Calu3 (cell line): ENCODE data around the gene ARHGEF28. TPM values are rescaled to one million over a fixed set of nuclear protein-coding genes. Genes with fewer than 3 reads are reported as not detected.

Experiments
- BruUV-seq: library from RNA; stranded (reverse); fragments of 400-500 nt; replicated peaks from 2 replicates; lab custom pipeline; 2021; lab: Mats Ljungman, UMichigan
- CTCF ChIA-PET: fragments of 300-600 bp; sonication (Branson Sonifier 250); formaldehyde crosslinking; loops from one replicate; lab custom pipeline; 2022; ENCODE audit warnings: antibody characterized with exemption; lab: Charles Lee
- DNase-seq: peaks from one replicate; pipeline ENCODE4 v3.0.0; 2022
- H3K27ac Mint-ChIP-seq: one replicate; pipeline ENCODE4 v1.8.0; 2022; ENCODE audit warnings: mixed read lengths; ENCODE audit not compliant: unreplicated experiment
- H3K27me3 Mint-ChIP-seq: one replicate; pipeline ENCODE4 v1.8.0; 2022; ENCODE audit warnings: mixed read lengths; ENCODE audit not compliant: unreplicated experiment
- H3K36me3 Mint-ChIP-seq: one replicate; pipeline ENCODE4 v1.8.0; 2022; ENCODE audit warnings: mild to moderate bottlenecking, moderate library complexity, mixed read lengths; ENCODE audit not compliant: insufficient read depth, unreplicated experiment
- H3K4me1 Mint-ChIP-seq: one replicate; pipeline ENCODE4 v1.8.0; 2022; ENCODE audit warnings: mild to moderate bottlenecking, low read depth, mixed read lengths; ENCODE audit not compliant: unreplicated experiment
- H3K4me3 Mint-ChIP-seq: one replicate; pipeline ENCODE4 v1.8.0; 2022; ENCODE audit warnings: mild to moderate bottlenecking, low read depth, moderate library complexity, mixed read lengths; ENCODE audit not compliant: unreplicated experiment
- H3K9me3 Mint-ChIP-seq: one replicate; pipeline ENCODE4 v1.8.0; 2022; ENCODE audit warnings: low read depth, mixed read lengths; ENCODE audit not compliant: unreplicated experiment
- intact Hi-C: fragments of 100-400 bp; cut with micrococcal nuclease; formaldehyde crosslinking; loops from one replicate; pipeline ENCODE4 v1.10.0; 2022; ENCODE audit not compliant: unreplicated experiment
- total RNA-seq: library from RNA; stranded (reverse); gene quantifications from 2 replicates; pipeline ENCODE4 v1.2.3, GENCODE V29; 2022
- TF ChIP-seq, protein P1 (sequence below): fragments of 200-600 bp; IDR thresholded peaks from one replicate; pipeline ENCODE4 v1.8.0; 2022; ENCODE audit warnings: antibody characterized with exemption; ENCODE audit not compliant: unreplicated experiment

Gene ARHGEF28
- total RNA-seq, 1 experiment from 2014 or later = 92.0 TPM

DNA sequence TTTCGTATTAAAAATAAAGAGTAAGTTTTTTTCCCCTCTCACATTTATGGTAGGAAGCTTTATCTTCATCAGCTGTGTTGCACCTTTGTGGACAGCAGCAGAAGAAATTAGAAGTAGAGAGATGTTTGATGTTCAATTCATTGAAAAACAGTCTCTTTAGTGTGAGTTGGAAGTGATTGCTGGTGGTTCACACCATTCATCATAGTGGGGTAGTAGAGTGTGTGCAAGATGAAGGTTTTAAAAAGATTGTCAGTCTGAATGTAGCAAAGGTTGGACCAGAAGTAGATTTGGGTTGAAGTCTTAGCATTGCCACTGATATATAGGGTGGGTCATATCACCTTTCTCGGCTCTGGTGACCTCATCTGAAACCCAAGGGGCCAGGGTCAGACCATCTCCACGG, 10.4 kb downstream of the ARHGEF28 start:
- no peak overlapping the region for H3K27ac Mint-ChIP-seq
- peaks cover 68% of the 10 kb centered on the region for H3K4me1 Mint-ChIP-seq
- H3K4me3 Mint-ChIP-seq = no peak overlapping the region
- TF ChIP-seq, protein P1, sequence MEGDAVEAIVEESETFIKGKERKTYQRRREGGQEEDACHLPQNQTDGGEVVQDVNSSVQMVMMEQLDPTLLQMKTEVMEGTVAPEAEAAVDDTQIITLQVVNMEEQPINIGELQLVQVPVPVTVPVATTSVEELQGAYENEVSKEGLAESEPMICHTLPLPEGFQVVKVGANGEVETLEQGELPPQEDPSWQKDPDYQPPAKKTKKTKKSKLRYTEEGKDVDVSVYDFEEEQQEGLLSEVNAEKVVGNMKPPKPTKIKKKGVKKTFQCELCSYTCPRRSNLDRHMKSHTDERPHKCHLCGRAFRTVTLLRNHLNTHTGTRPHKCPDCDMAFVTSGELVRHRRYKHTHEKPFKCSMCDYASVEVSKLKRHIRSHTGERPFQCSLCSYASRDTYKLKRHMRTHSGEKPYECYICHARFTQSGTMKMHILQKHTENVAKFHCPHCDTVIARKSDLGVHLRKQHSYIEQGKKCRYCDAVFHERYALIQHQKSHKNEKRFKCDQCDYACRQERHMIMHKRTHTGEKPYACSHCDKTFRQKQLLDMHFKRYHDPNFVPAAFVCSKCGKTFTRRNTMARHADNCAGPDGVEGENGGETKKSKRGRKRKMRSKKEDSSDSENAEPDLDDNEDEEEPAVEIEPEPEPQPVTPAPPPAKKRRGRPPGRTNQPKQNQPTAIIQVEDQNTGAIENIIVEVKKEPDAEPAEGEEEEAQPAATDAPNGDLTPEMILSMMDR = no peak
- no peaks in the 10 kb centered on the region for H3K9me3 Mint-ChIP-seq
- peaks cover 5% of the 10 kb centered on the region for H3K36me3 Mint-ChIP-seq
- CTCF ChIA-PET = interaction anchor here (0.8 kb wide), 1 partner anchor 45 kb away, joined by 3 read pairs; no protein-coding TSS in a partner anchor
- no TSS peak for BruUV-seq
- DNase-seq = no peak
- no peaks in the 10 kb centered on the region for H3K27me3 Mint-ChIP-seq
- intact Hi-C loops = no loop called here

DNA sequence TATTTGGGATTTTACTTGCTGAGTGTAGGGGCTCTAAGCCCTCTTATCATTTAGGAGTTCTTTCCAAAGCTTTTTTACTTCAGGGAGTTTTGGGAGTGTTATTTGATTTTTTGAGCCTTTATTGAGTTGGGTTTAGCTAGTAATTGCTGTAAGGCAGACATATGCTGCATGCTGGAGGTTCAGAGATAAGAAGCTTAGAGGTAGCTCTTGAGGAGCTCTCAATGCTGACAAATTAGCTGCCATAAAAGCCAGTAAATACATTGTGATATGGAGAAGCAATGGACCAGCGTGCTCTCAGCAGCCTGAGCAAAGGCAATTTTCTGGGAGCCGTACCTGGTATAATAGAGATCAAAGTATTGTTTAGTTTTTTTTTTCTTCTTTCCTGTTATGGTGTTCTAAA, 11.6 kb downstream of the ARHGEF28 start:
- no peak for DNase-seq
- Mint-ChIP-seq H3K9me3 (no peaks in the 10 kb centered on the region), H3K27me3 (no peaks in the 10 kb centered on the region), H3K27ac (no peak overlapping the region), H3K36me3 (peaks cover 14% of the 10 kb centered on the region), H3K4me1 (peaks cover 72% of the 10 kb centered on the region), H3K4me3 (no peak overlapping the region)
- TF ChIP-seq, protein P1 = no peak
- no TSS peak for BruUV-seq
- intact Hi-C loops = no loop called here
- CTCF ChIA-PET = interaction anchor here (2.6 kb wide), 1 partner anchor 14 kb away, joined by 12 read pairs; no protein-coding TSS in a partner anchor

DNA sequence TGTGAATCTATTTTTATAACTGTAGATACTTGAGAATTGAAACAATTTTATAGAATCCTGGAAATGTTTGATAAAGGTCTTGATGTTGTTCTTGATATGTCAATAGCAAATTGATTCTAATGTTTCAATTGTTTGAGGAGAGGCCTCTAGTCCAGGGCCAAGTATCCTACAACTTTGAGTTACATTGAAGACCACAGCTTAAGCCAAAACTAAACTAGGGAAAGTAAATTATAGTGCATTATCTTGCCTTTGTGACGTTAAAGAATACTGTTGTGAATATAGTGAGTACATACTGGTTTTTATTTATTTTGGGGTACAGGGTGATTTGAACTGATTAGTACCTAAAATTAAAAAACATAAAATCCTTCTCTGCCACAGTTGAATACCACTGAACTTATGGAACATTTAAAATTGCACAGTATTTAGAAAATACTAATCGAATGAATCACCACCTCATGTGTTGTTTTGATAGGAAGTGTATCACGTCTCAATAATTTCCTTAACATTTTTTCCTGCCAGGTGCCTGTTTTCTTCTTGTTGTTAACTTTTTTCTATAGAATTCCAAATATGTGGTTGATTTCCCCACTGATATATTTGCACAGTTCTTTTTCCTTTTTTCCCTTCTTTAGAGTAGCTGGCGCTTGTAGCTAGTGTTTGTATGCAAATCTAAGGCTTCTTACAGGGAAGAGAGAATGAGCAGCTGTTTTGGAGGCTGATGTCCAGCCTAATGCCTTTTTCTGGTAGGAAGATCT, 12.5 kb downstream of the ARHGEF28 start:
- intact Hi-C loops = no loop called here
- H3K36me3 Mint-ChIP-seq = peaks cover 16% of the 10 kb centered on the region
- H3K27ac Mint-ChIP-seq = peak overlapping the region; percentile 85
- no peaks in the 10 kb centered on the region for H3K27me3 Mint-ChIP-seq
- DNase-seq = no peak
- no peaks in the 10 kb centered on the region for H3K9me3 Mint-ChIP-seq
- CTCF ChIA-PET = interaction anchor here (0.8 to 2.6 kb wide), 3 partner anchors 10 to 47 kb away, joined by 3 to 12 read pairs (median 3); no protein-coding TSS in a partner anchor
- peaks cover 76% of the 10 kb centered on the region for H3K4me1 Mint-ChIP-seq
- peak overlapping the region; percentile 48 for H3K4me3 Mint-ChIP-seq
- BruUV-seq = no TSS peak
- TF ChIP-seq, protein P1 = no peak

DNA sequence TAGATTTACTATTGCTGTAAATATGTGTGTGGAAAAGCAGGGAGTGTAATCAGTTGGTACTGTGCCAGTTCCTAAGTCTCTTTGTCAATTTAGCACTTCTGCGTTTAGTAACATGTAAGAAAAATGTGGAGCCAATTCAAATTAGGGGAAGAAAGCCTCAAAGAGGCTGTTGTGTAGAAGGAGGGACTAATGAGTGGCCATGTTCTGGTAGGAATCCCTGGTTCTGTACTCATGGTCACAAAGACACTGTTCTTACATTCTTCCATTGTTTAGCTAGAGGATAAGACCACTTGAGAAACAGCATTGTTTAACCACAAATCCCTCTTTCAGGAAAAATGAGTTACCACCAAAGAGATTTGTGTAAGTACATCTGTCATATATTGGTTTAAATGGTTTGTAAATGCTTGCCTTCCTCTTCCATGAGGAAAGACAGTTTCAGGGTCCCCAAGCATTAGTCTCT, 14.9 kb downstream of the ARHGEF28 start:
- H3K4me3 Mint-ChIP-seq = peak overlapping the region; percentile 60
- intact Hi-C loops = loop anchor here (5.0 kb wide), 1 partner anchor 36 kb away; no protein-coding TSS in a partner anchor
- H3K36me3 Mint-ChIP-seq = peaks cover 16% of the 10 kb centered on the region
- no peak for DNase-seq
- no peaks in the 10 kb centered on the region for H3K9me3 Mint-ChIP-seq
- peaks cover 80% of the 10 kb centered on the region for H3K4me1 Mint-ChIP-seq
- peak overlapping the region; percentile 92 for H3K27ac Mint-ChIP-seq
- H3K27me3 Mint-ChIP-seq = no peaks in the 10 kb centered on the region
- no TSS peak for BruUV-seq
- TF ChIP-seq, protein P1 = no peak
- CTCF ChIA-PET = interaction anchor here (1.0 kb wide), 1 partner anchor 17 kb away, joined by 3 read pairs; no protein-coding TSS in a partner anchor
